GM20431 (cell line): Measurements from ENCODE around the gene UNC5CL.
"Not testable (repeated sequence)": the region's sequence is repeated elsewhere in the genome, so short reads cannot be mapped to it uniquely, and the experiment has no call there.

Source experiments
- in situ Hi-C: fragments of 300-500 bp; cut with MseI, MboI; formaldehyde crosslinking; loops from one replicate; pipeline ENCODE4 v1.15.0; 2020; ENCODE audit warnings: low sequenced_read_pairs; ENCODE audit not compliant: unreplicated experiment

The UNC5CL gene

DNA sequence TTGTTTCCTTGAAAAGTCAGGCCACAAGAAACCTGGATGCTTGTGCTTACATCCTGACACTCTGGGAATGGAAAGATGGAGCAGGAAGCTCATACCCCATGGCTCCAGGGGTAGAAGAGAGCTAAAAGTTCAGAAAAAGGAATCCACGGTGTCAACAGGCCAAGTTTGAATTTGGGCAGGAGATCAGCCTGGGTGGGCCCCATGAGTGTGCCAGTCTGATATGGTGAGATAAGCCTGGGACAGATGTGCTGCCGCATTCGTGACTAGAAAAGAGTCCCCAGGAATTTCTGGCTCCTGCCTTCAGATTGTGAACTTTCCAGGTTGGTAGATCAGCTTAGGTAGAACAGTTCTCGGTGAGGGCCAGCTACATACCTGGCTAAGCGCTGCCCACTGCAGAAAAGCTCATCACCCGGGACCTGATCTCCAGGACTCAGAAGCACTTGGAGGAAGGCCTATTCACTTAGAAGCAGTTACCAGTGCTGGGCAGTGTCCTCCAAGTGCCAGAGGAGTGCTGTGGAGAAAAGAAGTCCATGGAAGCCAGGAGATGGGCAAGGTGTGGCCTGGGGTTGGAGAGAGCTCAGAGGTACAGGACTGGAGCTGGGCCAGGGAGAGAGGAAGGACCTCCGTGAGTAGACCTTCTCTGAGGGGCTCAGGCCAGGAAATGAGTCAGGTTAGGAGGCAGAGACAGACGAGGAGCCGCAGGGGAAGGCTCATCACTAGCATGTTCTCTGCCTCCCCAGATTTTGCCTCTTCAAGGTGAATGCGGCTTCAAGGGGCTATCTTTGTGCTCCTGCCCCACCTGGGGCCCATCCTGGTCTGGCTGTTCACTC is 3.4 kb upstream of the UNC5CL start, which contains the start of gene TSPO2:
Gene TSPO2, plus strand, starts transcription at position 242 of the 830 bp plus-strand sequence. Its CDS starts 519 bp downstream, at position 761.
- in situ Hi-C loops, result no loop called here

GRCh38 chr6:41040940-41041536 is 2.0 kb upstream of the UNC5CL start:
- in situ Hi-C loops, result no loop called here

DNA sequence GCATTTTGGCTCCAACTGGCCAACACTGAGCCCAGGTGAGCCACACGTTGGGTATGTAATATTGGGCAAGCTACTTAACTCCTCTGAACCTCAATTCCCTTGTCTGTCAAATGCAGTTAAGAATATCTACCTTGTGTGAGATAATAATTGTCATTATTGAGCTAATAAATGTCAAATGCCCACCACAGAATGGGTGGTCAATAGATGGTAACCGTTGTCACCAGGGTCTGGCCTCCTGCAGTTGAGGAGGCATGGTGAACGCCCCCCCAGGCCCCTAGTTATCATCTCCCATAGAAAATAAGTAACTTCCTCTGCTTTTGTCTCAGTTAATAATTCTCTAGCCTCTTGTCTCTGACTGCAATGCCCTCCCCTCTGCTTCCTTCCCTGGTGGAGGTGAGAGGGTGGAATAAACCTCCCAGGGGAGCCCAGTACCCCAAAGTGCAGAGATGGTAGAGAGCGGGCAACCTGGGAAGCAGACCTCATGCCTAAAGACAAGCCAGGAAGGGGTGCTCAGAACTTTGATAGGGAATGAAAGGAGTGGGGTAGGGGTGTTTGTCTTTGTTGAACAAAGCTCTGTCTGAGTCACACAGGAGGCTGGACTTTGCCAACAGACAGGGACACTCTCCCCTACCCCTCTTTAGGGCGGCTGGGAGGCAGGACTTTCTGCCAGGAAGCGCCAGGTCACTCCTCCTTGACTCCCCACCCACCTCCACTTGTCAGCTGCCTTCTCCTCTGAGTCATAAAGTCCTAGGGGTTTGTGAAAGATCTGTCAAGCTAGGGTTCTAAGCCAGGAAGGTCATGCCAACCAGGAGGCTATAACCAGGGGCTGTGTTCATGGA is 1.3 kb upstream of the UNC5CL start:
- in situ Hi-C loops, result no loop called here

DNA sequence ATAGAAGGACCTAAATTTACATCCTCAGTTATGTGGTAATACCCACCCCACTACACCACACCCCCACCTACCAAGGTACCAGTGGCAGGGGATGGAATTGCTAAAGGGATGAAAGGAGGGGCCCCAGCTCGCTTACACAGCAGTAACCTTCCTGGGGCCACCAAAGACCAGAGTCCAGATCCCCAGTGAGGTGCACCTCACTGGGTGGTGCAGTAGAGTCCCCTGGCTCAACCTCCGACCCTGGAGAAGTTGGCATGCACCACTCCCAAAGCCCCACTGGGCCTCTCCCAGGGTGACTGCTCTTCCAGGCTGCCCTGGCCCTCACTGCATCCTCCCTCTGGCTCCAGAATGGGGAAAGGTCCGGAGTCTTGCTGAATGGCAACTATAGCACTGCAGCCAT is 816 bp downstream of the UNC5CL start:
- in situ Hi-C loops, result no loop called here

GRCh38 chr6:41037107-41037900 is 1.7 kb downstream of the UNC5CL start:
- in situ Hi-C loops, result no loop called here

DNA sequence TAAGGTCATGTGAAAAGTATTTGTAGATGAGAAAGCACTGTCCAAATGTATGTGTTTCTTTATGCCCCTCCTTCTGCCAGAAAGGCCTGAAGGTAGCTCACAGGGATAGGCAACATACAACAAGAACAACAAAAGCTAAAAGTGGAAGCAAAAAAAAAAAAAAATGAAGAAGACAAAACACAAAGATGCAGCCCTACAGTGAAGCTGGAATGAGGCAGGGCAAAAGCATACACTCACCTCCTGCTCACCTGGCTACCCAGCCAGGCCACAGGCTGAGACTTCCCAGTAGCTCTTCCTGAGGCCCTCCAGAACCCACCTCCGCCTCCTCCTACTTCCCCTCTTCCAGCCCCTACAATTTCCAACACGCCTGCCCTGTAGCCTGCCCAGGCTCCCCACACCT is 2.4 kb downstream of the UNC5CL start:
- in situ Hi-C loops, result no loop called here

GRCh38 chr6:41036186-41036585 is 2.8 kb downstream of the UNC5CL start:
- in situ Hi-C loops, result no loop called here

- in situ Hi-C loops, result no loop called here
Measured at GRCh38 chr6:41033776-41034175, 5.2 kb downstream of the UNC5CL start.

DNA sequence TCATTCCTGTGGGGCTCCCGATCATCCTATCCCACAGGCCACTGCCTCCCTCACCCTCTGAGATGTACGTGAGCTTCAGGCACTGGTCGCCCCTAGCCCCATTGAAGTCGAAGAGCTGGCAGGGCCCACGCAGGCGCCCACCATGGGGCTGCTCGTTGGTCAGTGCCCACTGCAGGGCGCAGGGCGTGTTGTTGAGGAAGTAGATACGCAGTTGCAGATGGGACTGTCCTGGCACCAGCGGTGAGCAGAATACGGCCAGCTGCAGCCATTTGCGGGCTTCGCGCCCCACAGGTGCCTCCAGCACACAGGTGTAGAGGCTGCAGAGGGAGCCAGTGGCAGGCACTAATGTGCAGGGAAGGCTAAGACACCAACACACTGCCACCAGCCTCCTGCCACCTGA is 6.2 kb downstream of the UNC5CL start:
- in situ Hi-C loops, result no loop called here

DNA sequence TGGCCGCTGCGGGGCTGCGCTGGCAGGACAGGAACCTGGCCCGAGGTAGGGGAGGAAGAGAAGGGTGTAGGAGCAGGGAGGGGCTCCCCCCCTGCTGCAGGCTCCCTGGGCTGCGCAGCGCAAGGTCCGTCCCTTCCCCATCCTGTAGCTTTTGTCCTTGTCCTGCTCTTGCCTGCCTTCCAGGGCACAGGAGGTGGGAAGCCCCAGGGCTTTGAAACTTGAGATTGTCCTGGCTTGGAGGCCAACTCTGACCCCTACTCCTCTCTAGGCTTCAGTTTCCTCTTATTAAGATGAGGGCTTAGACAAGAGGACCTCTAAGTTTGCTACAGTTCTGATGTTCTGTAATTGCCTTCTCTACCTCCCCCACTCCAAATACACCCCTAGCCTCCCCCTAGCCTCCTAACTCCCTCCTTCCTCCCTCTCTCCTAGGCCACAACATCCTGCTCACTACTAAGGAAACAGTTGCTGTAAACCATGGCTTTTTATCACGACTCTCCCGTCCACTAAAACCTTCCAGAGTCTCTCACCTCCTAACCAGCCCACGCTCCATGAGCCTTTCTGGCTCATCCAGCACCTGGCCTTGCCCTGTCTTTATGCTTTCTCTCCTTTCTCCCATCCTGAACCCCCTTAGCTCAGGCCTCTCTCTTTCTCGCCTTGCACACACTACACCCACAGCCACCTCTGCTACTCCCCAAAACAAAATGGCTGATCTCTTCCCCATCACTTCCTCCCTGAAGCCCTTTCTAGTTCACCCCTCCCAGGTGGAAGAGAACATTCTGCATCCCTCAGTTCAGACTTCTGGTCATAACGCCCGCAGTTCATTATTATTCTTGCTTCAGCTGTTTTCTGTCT is 10.2 kb downstream of the UNC5CL start:
- in situ Hi-C loops, result no loop called here

DNA sequence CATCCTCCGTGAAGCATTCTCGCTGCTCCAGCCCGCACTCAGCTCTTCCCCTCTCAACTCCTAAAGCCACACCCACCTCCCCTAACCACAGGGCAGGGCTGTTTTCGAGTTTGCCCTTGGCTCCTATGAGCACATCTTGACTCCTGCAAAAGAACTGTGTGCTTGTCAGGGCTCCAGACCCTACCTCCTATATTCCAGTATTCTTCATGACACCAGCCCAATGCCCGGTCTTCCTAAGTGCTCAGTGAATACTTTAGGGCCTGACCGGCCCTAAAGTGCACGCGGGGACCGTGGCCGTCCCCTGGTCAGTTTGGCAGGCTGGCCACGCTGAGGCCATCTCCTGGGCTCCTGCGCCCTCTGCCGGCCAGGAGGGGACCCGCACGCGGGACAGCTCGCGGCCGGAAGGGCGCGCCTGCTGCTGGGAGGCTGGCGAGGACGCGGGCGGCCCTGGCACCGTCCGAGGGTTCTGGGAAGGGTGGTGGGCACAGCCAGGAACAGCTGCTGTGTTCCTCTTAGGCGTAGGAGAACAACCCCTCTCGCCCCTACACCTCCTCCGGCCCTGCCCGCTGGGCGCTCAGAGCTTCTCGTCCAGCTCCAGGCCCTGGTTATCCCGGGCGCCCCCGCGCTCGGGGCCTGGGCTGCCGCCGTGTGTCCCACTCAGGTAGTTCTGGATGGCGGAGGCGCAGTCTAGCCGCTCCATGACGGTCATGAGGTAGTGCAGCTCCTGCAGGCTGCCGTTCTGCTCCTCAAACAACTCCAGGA is 11.0 kb downstream of the UNC5CL start:
- in situ Hi-C loops, result no loop called here

GRCh38 chr6:41027241-41027640 is 11.8 kb downstream of the UNC5CL start:
- in situ Hi-C loops, result no loop called here

- in situ Hi-C loops, result no loop called here
Measured at GRCh38 chr6:41025966-41026530, 13.0 kb downstream of the UNC5CL start.

DNA sequence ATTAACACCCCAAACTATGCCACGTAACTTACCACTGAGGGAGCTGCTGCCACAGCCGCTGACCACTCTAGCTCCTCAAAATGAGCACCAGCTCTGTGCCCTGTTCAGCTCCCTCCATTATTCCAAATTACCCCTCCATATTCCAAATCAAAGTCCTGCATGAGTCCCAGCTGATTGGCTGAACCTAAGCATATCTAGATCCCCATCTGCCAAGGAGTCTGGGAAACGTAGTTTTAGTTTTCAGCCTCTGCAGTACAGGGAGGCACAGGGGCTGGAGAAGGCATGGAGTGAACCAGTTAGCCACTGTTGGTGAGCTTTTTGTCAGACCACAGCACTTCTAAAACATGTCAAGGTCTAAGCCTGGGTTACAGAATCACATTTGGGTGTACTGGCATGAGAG is 15.9 kb downstream of the UNC5CL start:
- in situ Hi-C loops, result no loop called here

DNA sequence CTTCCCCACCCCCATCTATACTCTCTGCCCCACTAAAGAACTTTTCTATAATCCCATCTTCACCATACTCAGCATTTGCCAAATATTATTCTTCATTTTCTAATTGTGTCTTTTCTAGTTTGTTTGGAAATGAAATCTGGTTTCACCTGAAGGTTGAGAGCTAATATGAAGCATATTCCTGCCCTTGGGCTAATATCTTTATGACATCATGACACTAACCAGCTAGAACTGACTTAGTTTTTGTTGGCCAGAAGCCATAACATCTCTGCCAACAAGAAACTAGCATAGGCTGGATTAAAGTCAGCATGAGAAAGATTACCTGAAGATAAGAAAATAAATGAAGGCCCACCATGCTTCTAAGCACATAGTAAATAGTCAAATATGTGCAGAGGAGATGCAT is 16.7 kb downstream of the UNC5CL start:
- in situ Hi-C loops, result no loop called here

DNA sequence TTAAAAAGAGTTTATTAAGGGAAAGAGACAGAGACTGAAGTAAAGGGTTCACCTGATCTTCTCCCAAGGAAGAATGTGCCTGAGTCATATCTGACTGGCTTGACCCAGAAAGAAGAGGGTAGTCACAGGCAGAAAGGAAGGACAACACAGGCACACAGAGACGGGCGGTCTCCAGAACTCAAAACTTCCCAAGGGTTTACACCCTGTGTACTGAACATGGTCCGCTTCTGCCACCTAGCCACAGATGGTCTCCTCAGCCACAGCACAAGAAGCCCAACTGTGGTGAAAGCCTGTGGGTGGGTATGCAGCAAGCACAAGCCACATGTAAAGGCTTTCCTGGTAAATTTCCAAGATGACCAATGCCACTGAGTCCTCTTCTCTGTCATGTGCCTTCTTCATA is 17.2 kb downstream of the UNC5CL start:
- in situ Hi-C loops, result no loop called here

DNA sequence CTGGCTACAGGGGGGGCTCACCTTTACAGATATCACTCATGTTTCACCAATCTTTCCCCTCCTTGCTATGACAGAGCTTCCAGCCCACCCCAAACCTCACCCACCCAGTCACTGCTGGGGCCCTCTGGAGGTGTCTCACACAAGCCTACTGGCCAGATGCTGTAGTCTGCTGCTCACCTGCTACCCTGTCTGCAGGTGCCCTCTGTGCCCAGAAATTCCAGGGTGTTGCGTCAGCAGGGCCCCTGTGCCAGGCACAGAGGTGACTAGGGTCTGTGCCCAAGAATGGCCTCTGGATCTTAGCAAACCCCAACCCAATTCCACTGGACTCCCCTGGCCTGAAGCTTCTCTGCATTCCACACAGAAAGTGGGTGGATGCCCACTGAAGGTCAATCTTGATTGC is 21.4 kb downstream of the UNC5CL start:
- in situ Hi-C loops, result no loop called here

- in situ Hi-C loops, result not testable (repeated sequence)
Measured at GRCh38 chr6:41015860-41016259, 23.2 kb downstream of the UNC5CL start.
